HUES48 (cell line): Measurements from ENCODE around the gene LRRC75A.

Source experiments
- H3K27ac ChIP-seq: one replicate; pipeline ENCODE4 v1.7.0; 2013; ENCODE audit warnings: low read depth, low read length, inconsistent platforms
- H3K27me3 ChIP-seq: 2 replicates; pipeline ENCODE4 v1.6.1; 2013; ENCODE audit warnings: mild to moderate bottlenecking, low read length; ENCODE audit not compliant: control insufficient read depth, insufficient read depth
- H3K36me3 ChIP-seq: 2 replicates; pipeline ENCODE4 v1.6.1; 2013; ENCODE audit warnings: low read length; ENCODE audit not compliant: control insufficient read depth, insufficient read depth
- H3K4me1 ChIP-seq: 2 replicates; pipeline ENCODE4 v1.6.1; 2013; ENCODE audit warnings: mild to moderate bottlenecking, low read length; ENCODE audit not compliant: control insufficient read depth, insufficient read depth
- H3K4me3 ChIP-seq: 2 replicates; pipeline ENCODE4 v1.5.1; 2013; ENCODE audit warnings: mild to moderate bottlenecking, low read depth, low read length
- H3K9ac ChIP-seq: 2 replicates; pipeline ENCODE4 v1.6.1; 2013; ENCODE audit warnings: mild to moderate bottlenecking, low read depth, low read length, moderate library complexity
- H3K9me3 ChIP-seq: 2 replicates; pipeline ENCODE4 v1.6.1; 2013; ENCODE audit warnings: low read length; ENCODE audit not compliant: control insufficient read depth, insufficient read depth

LRRC75A gene

DNA sequence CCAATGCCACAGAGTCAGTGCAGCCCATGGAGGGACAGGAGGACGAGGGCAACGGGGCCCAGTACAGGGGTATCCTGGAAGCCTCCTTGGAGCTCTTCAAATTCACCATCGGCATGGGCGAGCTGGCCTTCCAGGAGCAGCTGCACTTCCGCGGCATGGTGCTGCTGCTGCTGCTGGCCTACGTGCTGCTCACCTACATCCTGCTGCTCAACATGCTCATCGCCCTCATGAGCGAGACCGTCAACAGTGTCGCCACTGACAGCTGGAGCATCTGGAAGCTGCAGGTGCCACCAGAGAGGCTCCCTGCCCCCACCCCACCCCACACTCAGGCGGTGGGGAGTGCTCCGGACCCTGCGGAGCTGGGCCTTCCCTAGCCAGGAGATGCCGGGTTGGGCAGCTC lies 60.0 kb downstream of the LRRC75A start:
- H3K4me3 ChIP-seq, result no peak overlapping the region
- H3K27ac ChIP-seq, result no peak overlapping the region
- no peaks in the 10 kb centered on the region for H3K27me3 ChIP-seq
- no peak overlapping the region for H3K9ac ChIP-seq
- H3K36me3 ChIP-seq, result no peaks in the 10 kb centered on the region
- H3K9me3 ChIP-seq, result no peaks in the 10 kb centered on the region
- H3K4me1 ChIP-seq, result peaks cover 5% of the 10 kb centered on the region; the same call in 1 of the 2 replicates

DNA sequence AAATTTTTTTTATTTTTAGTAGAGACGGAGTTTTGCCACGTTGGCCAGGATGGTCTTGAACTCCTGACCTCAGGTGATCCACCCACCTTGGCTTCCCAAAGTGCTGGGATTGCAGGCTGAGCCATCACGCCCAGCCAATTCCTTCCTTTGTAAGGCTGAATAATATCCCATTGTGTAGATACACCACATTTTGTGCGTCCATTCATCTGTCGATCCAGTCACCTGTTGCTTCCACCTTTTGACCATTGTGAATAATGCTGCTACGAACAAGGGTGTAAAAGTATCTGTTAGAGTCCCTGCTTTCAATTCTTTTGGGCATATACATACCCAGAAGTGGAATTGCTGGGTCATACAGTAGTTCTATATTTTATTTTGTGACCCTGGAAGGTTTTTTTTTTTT lies 61.3 kb downstream of the LRRC75A start:
- Histone ChIP-seq H3K36me3 (no peaks in the 10 kb centered on the region), H3K9ac (no peak overlapping the region), H3K4me3 (no peak overlapping the region)

DNA sequence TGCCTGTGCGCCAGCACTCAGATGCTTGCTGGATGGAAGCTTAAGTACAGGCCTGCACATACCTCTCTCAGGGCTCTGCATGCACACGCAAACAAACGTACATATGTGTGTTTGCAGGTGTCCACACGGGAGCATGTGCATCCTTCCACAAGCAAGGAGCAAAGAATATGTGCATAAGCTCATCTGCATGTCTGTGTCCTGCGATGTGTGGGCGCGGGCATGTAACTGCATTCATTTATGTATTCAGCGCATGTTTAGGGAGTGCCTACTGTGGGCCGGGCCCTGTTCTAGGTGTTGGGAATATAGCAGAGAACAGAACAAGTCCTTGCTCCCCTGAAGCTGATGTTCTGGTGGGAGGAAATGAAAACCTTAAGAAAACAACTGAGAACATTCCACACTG lies 62.9 kb downstream of the LRRC75A start:
- Histone ChIP-seq H3K4me1 (no peaks in the 10 kb centered on the region), H3K27me3 (no peaks in the 10 kb centered on the region), H3K27ac (no peak overlapping the region), H3K9me3 (no peaks in the 10 kb centered on the region), H3K36me3 (no peaks in the 10 kb centered on the region), H3K4me3 (no peak overlapping the region), H3K9ac (no peak overlapping the region)

More for the DNA sequence above, 61.3 kb downstream of the LRRC75A start:
- H3K4me1 ChIP-seq, result peaks cover 5% of the 10 kb centered on the region; the same call in 1 of the 2 replicates
- H3K27ac ChIP-seq, result no peak overlapping the region
- H3K9me3 ChIP-seq, result no peaks in the 10 kb centered on the region
- no peaks in the 10 kb centered on the region for H3K27me3 ChIP-seq

DNA sequence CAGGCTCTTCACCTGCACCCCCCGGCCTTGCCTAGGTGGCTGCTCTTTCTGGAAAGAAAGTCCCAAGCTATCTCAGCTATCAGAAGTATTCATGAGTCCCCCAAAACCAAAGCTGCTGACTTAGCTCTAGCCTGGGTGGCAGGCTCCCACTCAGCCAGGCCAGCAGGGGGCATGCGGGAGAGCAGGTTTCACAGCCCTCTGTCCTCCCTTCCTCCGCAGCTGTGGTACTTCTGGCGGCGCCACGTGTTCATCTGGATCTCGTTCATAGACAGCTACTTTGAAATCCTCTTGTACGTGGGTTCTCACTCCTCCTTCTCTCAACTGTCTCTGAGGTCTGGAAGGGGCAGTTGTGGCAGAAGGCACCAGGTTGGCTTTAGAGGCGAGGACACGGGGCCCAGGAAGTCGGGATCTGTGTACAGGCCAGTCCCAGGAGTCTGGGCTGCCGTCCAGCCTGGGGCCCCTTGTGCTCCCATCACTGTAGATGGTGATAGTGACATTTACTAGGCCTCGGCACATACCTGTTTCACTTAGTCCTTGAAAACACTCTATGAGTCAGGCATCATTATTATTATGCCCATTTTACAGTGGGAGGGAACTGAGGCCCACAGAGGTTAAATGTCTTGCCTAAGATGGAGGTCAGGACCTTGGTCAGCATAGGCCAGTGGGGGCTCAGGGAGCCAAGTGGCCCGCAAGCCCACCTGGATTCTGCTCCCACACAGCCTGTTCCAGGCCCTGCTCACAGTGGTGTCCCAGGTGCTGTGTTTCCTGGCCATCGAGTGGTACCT lies 63.7 kb downstream of the LRRC75A start:
- H3K36me3 ChIP-seq, result no peaks in the 10 kb centered on the region
- H3K9me3 ChIP-seq, result no peaks in the 10 kb centered on the region
- no peak overlapping the region for H3K4me3 ChIP-seq
- no peaks in the 10 kb centered on the region for H3K4me1 ChIP-seq
- no peak overlapping the region for H3K27ac ChIP-seq
- no peak overlapping the region for H3K9ac ChIP-seq
- H3K27me3 ChIP-seq, result no peaks in the 10 kb centered on the region

DNA sequence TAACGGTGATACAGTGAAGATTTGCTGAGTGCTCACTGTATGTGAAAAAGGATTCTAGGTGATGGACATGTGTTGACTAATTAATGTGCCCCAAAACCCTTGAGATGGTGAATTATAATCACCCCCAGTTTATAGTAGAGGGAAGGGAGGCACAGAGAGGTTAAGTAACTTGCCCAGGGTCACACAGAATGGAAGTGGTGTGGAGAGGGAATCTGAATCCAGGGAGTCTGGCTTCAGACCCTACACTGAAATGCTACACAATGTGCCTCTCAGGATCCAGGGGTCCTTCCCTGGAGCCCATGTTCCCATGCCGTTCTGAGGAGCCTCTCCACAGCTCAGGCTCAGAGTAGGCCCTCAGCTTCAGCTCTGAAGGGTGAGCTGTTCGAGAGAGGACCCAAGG lies 65.0 kb downstream of the LRRC75A start:
- no peaks in the 10 kb centered on the region for H3K4me1 ChIP-seq
- no peak overlapping the region for H3K9ac ChIP-seq
- H3K9me3 ChIP-seq, result no peaks in the 10 kb centered on the region
- no peaks in the 10 kb centered on the region for H3K36me3 ChIP-seq
- no peaks in the 10 kb centered on the region for H3K27me3 ChIP-seq
- no peak overlapping the region for H3K27ac ChIP-seq
- no peak overlapping the region for H3K4me3 ChIP-seq

DNA sequence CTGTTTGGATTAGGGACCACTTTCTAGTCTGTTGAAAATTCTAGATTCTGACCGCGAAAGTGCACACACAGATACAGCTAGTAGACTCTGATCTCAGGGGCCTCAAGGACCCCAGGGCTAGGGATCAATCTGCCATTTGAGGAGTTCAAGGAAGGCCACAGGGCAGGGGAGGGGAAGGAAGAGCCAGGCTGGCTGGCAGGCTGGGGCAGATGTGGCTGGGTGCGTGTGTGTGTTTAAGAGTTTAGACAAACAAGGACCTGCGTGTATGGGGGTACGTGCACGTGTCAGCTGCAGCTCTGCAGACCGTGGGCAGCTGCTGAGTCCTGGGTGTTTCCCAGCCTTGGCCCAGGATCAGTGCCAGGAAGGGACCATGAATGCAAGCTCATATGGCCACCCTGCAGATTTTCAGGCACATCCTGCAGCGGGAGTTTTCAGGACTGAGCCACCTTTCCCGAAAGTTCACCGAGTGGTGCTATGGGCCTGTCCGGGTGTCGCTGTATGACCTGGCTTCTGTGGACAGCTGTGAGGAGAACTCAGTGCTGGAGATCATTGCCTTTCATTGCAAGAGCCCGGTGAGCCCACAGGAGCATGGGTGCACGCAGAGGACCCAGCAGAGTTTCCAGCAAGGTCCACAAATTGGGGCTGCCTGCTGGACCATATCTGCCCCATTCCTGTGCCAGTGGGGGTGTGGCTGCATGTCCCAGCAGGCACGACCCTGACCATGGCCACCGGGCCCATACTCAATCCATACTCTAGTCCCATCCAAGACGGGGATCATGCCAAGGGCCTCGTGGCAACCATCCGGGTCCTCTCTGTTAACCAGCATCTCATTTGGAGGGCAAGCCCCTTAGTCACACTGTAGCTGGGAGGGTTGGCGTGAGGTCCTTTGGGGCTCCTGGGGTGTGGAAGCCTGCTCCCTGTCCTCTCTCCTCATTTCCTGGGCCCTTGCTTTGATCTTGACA lies 66.0 kb downstream of the LRRC75A start:
- Histone ChIP-seq H3K9ac (no peak overlapping the region), H3K9me3 (no peaks in the 10 kb centered on the region), H3K4me3 (no peak overlapping the region), H3K27me3 (no peaks in the 10 kb centered on the region), H3K36me3 (no peaks in the 10 kb centered on the region), H3K27ac (no peak overlapping the region), H3K4me1 (no peaks in the 10 kb centered on the region)

DNA sequence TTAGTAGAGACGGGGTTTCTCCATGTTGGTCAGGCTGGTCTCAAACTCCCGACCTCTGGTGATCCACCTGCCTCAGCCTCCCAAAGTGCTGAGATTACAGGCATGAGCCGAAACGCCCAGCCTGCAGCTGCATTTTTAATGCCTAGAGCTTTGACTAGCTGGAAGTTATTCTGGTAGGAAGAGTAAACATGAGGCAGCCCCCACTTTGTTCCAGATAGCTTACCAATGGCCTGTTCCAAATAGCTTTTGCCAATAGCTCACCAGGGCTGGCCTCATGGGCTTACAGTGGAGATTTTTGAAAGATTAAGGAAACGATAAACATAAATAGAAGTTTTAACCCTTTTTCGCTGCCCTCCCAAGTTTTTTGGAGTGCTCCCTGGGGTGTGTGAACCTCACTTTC lies 66.8 kb downstream of the LRRC75A start:
- no peaks in the 10 kb centered on the region for H3K4me1 ChIP-seq
- H3K27me3 ChIP-seq, result no peaks in the 10 kb centered on the region
- no peak overlapping the region for H3K4me3 ChIP-seq
- no peaks in the 10 kb centered on the region for H3K36me3 ChIP-seq
- no peak overlapping the region for H3K27ac ChIP-seq
- H3K9me3 ChIP-seq, result no peaks in the 10 kb centered on the region
- no peak overlapping the region for H3K9ac ChIP-seq

DNA sequence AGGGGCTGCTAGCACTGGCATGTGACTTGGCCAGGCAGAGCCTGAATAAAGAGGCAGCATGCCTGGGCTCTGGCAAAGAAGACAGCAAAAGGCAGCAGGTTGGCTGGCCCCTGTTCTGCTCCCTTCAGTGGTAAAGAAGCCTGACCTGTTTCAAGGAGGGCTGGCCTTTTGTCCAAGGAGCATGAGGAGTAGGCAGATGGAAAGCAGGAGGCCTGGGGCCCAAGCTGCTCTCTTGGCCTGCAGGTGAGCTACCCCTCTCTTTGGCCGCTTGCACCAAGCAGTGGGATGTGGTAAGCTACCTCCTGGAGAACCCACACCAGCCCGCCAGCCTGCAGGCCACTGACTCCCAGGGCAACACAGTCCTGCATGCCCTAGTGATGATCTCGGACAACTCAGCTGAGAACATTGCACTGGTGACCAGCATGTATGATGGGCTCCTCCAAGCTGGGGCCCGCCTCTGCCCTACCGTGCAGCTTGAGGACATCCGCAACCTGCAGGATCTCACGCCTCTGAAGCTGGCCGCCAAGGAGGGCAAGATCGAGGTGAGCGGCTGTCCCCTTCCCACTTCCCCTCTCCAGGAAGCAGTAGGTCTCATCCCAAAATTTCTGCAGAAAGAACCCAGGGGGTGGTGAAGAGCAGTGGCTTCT lies 68.6 kb downstream of the LRRC75A start:
- no peak overlapping the region for H3K27ac ChIP-seq
- peaks cover 4% of the 10 kb centered on the region; the same call in 1 of the 2 replicates for H3K4me1 ChIP-seq
- H3K36me3 ChIP-seq, result no peaks in the 10 kb centered on the region
- H3K4me3 ChIP-seq, result no peak overlapping the region
- no peaks in the 10 kb centered on the region for H3K9me3 ChIP-seq
- H3K9ac ChIP-seq, result no peak overlapping the region
- H3K27me3 ChIP-seq, result no peaks in the 10 kb centered on the region

DNA sequence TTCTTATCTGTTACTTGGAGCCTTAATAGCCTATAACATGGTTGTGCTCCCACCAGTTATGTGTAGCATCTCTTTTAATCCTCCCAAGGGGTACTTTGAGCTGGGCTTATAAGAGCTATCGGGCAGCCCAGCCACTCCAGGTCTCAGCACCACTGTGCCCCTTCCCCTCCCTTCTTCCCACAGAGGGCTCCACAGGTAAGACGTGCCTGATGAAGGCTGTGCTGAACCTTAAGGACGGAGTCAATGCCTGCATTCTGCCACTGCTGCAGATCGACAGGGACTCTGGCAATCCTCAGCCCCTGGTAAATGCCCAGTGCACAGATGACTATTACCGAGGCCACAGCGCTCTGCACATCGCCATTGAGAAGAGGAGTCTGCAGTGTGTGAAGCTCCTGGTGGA lies 69.6 kb downstream of the LRRC75A start:
- no peak overlapping the region for H3K27ac ChIP-seq
- H3K4me1 ChIP-seq, result peaks cover 4% of the 10 kb centered on the region; the same call in 1 of the 2 replicates
- H3K9me3 ChIP-seq, result no peaks in the 10 kb centered on the region
- H3K27me3 ChIP-seq, result no peaks in the 10 kb centered on the region
- H3K4me3 ChIP-seq, result no peak overlapping the region
- H3K36me3 ChIP-seq, result no peaks in the 10 kb centered on the region
- no peak overlapping the region for H3K9ac ChIP-seq

DNA sequence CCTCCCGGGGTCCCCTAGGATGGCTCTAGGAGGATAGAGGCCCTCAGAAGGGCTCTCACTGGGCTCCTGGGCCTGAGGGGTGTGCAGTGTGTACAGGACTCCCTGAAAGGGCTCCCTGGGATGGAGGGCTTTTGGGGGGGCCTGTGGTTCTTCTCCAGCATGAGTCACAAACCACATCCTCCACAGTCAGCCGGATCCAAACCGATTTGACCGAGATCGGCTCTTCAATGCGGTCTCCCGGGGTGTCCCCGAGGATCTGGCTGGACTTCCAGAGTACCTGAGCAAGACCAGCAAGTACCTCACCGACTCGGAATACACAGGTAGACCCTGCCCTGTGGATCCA lies 72.1 kb downstream of the LRRC75A start:
- Histone ChIP-seq H3K4me3 (no peak overlapping the region), H3K27ac (no peak overlapping the region), H3K36me3 (no peaks in the 10 kb centered on the region), H3K9ac (no peak overlapping the region), H3K9me3 (no peaks in the 10 kb centered on the region), H3K27me3 (no peaks in the 10 kb centered on the region), H3K4me1 (peaks cover 9% of the 10 kb centered on the region)
